OCI-LY7 (cell line): ENCODE data around the gene CSF1R. TPM values are rescaled to one million over a fixed set of nuclear protein-coding genes. Genes with fewer than 3 reads are reported as not detected.

Experiments used
- BruUV-seq: library from RNA; stranded (reverse); fragments of 400-500 nt; replicated peaks from 2 replicates; lab custom pipeline; 2021; lab: Mats Ljungman, UMichigan
- CTCF ChIA-PET: fragments of 300-600 bp; sonication (Branson Sonifier 250); formaldehyde crosslinking; loops from one replicate; lab custom pipeline; 2022; ENCODE audit warnings: antibody characterized with exemption; ENCODE audit not compliant: unreplicated experiment; lab: Charles Lee
- POLR2A ChIA-PET: fragments of 300-600 bp; sonication (Branson Sonifier 250); formaldehyde crosslinking; loops from one replicate; lab custom pipeline; 2022; ENCODE audit warnings: antibody characterized with exemption; lab: Charles Lee
- DNase-seq: peaks from one replicate; pipeline ENCODE4 v3.0.0-alpha.2; 2015; ENCODE audit warnings: low spot score
- H2AFZ ChIP-seq: fragments of 200-600 bp; sonication (generic), shearing (Covaris generic); 2 replicates; pipeline ENCODE4 v1.6.1; 2014; ENCODE audit warnings: mild to moderate bottlenecking, antibody characterized with exemption, low read length, moderate library complexity
- H3K27ac ChIP-seq: fragments of 200-600 bp; sonication (generic); 2 replicates; pipeline ENCODE4 v1.5.1; 2014; ENCODE audit warnings: mixed run types, low read depth, mild to moderate bottlenecking, moderate library complexity, low read length, inconsistent platforms; ENCODE audit not compliant: poor library complexity, severe bottlenecking
- H3K36me3 ChIP-seq: fragments of 200-600 bp; sonication (generic); 2 replicates; pipeline ENCODE4 v1.6.1; 2014; ENCODE audit warnings: mild to moderate bottlenecking, antibody characterized with exemption, low read length, moderate library complexity, mixed read lengths; ENCODE audit not compliant: insufficient read depth
- H3K4me1 ChIP-seq: fragments of 200-600 bp; sonication (generic); 2 replicates; pipeline ENCODE4 v1.5.1; 2014; ENCODE audit warnings: mild to moderate bottlenecking, low read length; ENCODE audit not compliant: insufficient read depth, poor library complexity, severe bottlenecking
- H3K4me2 ChIP-seq: fragments of 200-600 bp; sonication (generic); 2 replicates; pipeline ENCODE4 v1.6.1; 2014; ENCODE audit warnings: mild to moderate bottlenecking, low read length
- H3K4me3 ChIP-seq: fragments of 200-600 bp; sonication (generic); 2 replicates; pipeline ENCODE4 v1.5.1; 2014; ENCODE audit warnings: mild to moderate bottlenecking, low read depth, low read length; ENCODE audit not compliant: poor library complexity, severe bottlenecking
- H3K79me2 ChIP-seq: fragments of 200-600 bp; sonication (generic); 2 replicates; pipeline ENCODE4 v1.6.1; 2016; ENCODE audit warnings: low read depth, mild to moderate bottlenecking, low read length, moderate library complexity, mixed read lengths; ENCODE audit not compliant: insufficient read depth
- H3K9me2 ChIP-seq: fragments of 200-600 bp; sonication (generic); 2 replicates; pipeline ENCODE4 v1.6.1; 2016; ENCODE audit warnings: mild to moderate bottlenecking, low read length, mixed read lengths; ENCODE audit not compliant: insufficient read depth
- H3K9me3 ChIP-seq: fragments of 200-600 bp; sonication (generic); 2 replicates; pipeline ENCODE4 v1.6.1; 2014; ENCODE audit warnings: mild to moderate bottlenecking, mixed run types, low read length, mixed read lengths
- H4K20me1 ChIP-seq: fragments of 200-600 bp; sonication (generic); 2 replicates; pipeline ENCODE4 v1.6.1; 2014; ENCODE audit warnings: mild to moderate bottlenecking, antibody characterized with exemption, low read length, moderate library complexity, mixed read lengths; ENCODE audit not compliant: insufficient read depth
- CTCF ChIP-seq: fragments of 200-600 bp; sonication (generic); conservative IDR thresholded peaks from 2 replicates; pipeline ENCODE4 v1.5.1; 2014; ENCODE audit warnings: mild to moderate bottlenecking, antibody characterized with exemption, low read length, moderate library complexity, mixed read lengths
- EZH2phosphoT487 ChIP-seq: fragments of 200-600 bp; sonication (generic); IDR thresholded peaks from 2 replicates; pipeline ENCODE4 v1.6.1; 2018; ENCODE audit warnings: low read depth, borderline replicate concordance, mild to moderate bottlenecking, mixed run types, antibody characterized with exemption, low read length, moderate library complexity, mixed read lengths
- intact Hi-C: fragments of 100-400 bp; cut with micrococcal nuclease; formaldehyde crosslinking; loops from one replicate; pipeline ENCODE4 v1.10.0; 2022; ENCODE audit not compliant: unreplicated experiment
- total RNA-seq, 2 experiments: library from RNA; depleted of rRNA in 1 of 2; stranded (reverse); fragments of >200 nt in 1 of 2; shearing (Covaris generic) in 1 of 2; gene quantifications; 2 replicates each; pipeline ENCODE4 v1.2.3, GENCODE V29; 2014 to 2022

CSF1R gene
- total RNA-seq, 2 experiments from 2014 or later = not detected

- Histone ChIP-seq H3K27ac (no peak overlapping the region), H3K9me3 (no peaks in the 10 kb centered on the region), H2AFZ (no peak overlapping the region), H3K4me3 (no peak overlapping the region), H3K4me1 (no peaks in the 10 kb centered on the region), H3K9me2 (no peaks in the 10 kb centered on the region), H3K79me2 (no peaks in the 10 kb centered on the region), H3K36me3 (no peaks in the 10 kb centered on the region), H4K20me1 (no peaks in the 10 kb centered on the region), H3K4me2 (no peak overlapping the region)
- CTCF ChIA-PET = no interaction called here
- DNase-seq = no peak
- intact Hi-C loops = no loop called here
- POLR2A ChIA-PET = interaction anchor here (0.6 to 0.8 kb wide), 3 partner anchors 29 to 1385 kb away, joined by 3 read pairs; no protein-coding TSS in a partner anchor
- TF ChIP-seq CTCF (no peak), EZH2phosphoT487 (no peak)
- BruUV-seq = no TSS peak
Measured at GRCh38 chr5:150064681-150065220, 21.6 kb downstream of the CSF1R start.

GRCh38 chr5:150063638-150064037, 22.7 kb downstream of the CSF1R start:
- no peak overlapping the region for H3K4me3 ChIP-seq
- no peak for DNase-seq
- no peak overlapping the region for H3K27ac ChIP-seq
- no peaks in the 10 kb centered on the region for H3K4me1 ChIP-seq
- H3K36me3 ChIP-seq = no peaks in the 10 kb centered on the region
- H3K9me3 ChIP-seq = no peaks in the 10 kb centered on the region
- H4K20me1 ChIP-seq = no peaks in the 10 kb centered on the region
- BruUV-seq = no TSS peak
- no peak overlapping the region for H3K4me2 ChIP-seq
- H3K79me2 ChIP-seq = no peaks in the 10 kb centered on the region
- no peaks in the 10 kb centered on the region for H3K9me2 ChIP-seq
- intact Hi-C loops = no loop called here
- no peak for TF ChIP-seq CTCF
- no peak for TF ChIP-seq EZH2phosphoT487
- ChIA-PET POLR2A (no interaction called here), CTCF (interaction anchor here (1.0 kb wide), 1 partner anchor 10 kb away, joined by 4 read pairs; no protein-coding TSS in a partner anchor)
- H2AFZ ChIP-seq = no peak overlapping the region

GRCh38 chr5:150062216-150062922, 24.0 kb downstream of the CSF1R start:
- H3K4me1 ChIP-seq = no peaks in the 10 kb centered on the region
- CTCF ChIA-PET = no interaction called here
- H4K20me1 ChIP-seq = no peaks in the 10 kb centered on the region
- intact Hi-C loops = no loop called here
- no peak overlapping the region for H2AFZ ChIP-seq
- no peak for TF ChIP-seq EZH2phosphoT487
- TF ChIP-seq CTCF = no peak
- no TSS peak for BruUV-seq
- no peak for DNase-seq
- POLR2A ChIA-PET = interaction anchor here (0.7 kb wide), 2 partner anchors 21 to 145 kb away, joined by 3 to 4 read pairs; no protein-coding TSS in a partner anchor
- H3K27ac ChIP-seq = no peak overlapping the region
- H3K9me3 ChIP-seq = no peaks in the 10 kb centered on the region
- H3K4me3 ChIP-seq = no peak overlapping the region
- H3K36me3 ChIP-seq = no peaks in the 10 kb centered on the region
- no peaks in the 10 kb centered on the region for H3K79me2 ChIP-seq
- H3K4me2 ChIP-seq = no peak overlapping the region
- no peaks in the 10 kb centered on the region for H3K9me2 ChIP-seq
